GM19025 (cell line): ENCODE results near the gene TRAPPC5.

Source experiments
- ATAC-seq: cut with Tn5 transposase; IDR thresholded peaks from one replicate; pipeline ENCODE4 v1.9.1; 2021; ENCODE audit warnings: mild to moderate bottlenecking, low read depth, moderate library complexity; ENCODE audit not compliant: unreplicated experiment

TRAPPC5 gene

GRCh38 chr19:7645656-7646425 is 34.8 kb upstream of the TRAPPC5 start:
- ATAC-seq, result no peak

- no peak for ATAC-seq
Measured at GRCh38 chr19:7646426-7646700, 34.3 kb upstream of the TRAPPC5 start.

DNA sequence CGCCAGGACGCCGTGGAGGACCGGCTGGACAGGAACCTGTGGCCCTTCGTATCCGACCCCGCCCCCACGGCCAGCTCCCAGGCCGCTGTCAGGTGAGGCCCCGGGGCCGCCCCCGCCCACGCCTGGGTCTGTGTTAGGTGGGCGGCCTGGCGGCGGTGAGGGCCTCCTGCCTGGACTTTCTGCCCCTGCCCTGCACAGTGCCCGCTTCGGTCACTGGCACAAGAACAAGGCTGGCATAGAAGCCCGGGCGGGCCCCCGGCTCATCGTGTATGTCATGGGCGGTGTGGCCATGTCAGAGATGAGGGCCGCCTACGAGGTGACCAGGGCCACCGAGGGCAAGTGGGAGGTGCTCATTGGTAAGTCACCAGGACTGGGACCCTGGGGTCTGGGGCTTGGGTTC is 33.5 kb upstream of the TRAPPC5 start:
- ATAC-seq, result no peak

DNA sequence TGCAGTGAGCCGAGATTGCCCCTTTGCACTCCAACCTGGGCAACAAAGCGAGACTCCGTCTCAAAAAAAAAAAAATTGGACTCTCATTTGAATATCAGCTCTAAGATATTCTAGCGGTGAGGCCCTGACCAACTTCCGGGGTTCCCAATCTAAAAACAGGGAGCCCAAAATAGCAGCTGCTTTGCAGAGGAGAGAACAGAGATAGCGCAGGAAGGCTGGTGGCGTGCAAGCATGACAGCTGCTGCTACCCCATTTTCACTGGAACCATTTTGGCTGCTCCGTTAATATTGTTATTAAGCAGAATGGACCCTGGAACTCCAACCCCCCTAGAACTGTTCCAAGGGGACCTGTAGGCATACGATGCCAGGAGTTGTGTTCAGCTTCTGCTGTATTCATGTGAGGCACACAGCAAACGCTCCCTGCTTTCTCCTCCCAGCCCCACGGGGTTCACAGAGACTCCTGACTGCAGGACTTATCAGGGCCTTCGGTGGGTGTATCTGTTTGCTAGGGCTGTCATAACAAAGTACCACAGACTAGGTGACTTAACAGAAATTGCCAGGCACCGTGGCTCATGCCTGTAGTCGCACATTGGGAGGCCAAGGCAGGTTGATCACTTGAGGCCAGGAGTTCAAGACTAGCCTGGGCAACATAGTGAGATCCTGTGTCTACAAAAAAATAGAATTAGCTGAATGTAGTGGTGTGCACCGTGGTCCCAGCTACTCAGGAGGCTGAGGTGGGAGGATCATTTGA is 32.2 kb upstream of the TRAPPC5 start:
- ATAC-seq, result no peak

GRCh38 chr19:7650148-7650547 is 30.5 kb upstream of the TRAPPC5 start:
- ATAC-seq, result no peak

DNA sequence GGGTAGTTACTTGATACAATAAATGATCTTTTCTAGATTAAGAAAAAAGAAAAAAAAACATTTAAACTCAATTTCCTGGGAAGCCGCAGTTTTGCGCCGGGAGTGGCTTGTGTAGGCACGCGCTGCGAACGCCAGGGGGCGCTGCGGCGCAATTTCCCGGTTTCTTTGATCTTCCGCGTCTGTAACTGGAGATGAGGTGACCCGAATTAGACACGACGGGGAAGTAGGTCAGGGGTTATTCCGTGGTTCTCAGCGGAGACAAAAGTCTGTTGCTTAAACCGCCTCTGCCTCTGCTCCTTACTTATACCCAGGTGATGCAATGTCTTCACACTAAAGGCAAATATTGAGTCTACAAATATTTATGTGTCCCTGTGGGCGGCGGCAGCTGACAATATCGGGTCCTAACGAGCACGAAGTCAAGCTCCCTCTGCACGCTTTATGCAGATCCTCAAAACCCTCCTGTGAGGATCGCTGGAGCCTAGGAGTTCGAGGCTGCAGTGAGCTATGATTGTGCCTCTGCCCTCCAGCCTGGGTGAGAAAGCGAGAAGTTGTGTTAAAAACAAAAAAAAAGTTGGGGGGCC is 28.5 kb upstream of the TRAPPC5 start:
- ATAC-seq, result no peak

GRCh38 chr19:7654401-7654800 is 26.2 kb upstream of the TRAPPC5 start:
- ATAC-seq, result no peak

DNA sequence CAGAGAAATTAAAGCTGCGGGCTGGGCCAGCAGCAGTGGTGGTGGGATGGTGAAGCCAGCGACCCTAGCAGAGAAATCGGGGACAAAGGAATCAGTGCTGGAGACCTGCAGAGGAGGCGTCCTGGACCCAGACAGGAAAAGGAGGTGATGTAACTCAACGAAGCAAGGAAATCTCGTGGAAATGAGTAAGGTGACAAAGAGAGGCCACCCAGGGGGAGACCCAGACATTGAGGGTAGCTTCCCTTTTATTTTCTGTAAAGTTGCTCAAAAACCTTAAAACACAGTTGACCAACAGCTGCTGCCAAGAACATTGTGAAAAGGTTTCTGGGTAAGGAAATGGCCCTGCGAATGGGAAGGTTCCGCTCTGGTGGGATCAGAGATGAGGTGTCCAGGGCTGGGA is 25.1 kb upstream of the TRAPPC5 start:
- no peak for ATAC-seq

DNA sequence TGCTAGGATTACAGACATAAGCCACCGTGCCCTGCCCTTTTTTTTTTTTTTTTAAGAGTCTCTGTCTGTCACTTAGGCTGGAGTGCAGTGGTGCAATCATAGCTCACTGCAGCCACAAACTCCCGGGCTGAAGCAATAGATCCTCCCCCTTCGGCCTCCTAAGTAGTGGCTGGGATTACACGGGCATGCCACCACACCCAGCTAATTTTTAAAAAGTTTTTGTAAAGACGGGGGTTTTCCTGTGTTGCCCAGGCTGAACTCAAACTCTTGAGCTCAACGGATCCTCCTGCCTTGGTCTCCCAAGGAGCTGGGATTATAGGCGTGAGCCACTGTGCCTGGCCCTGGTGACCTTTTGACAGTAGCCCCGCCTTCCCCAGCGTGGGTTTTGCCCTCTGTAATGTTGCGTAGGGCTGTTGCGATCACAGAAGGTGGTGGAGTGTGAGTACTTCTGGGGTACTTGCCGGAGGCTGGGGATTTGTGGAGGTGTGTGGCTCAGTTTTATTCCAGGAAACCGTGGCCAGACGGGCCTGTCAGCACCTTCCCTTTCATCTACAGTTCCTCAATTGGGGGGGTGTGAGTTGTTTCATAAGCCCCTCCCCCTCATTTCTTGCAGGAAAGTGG is 23.4 kb upstream of the TRAPPC5 start:
- ATAC-seq, result no peak

DNA sequence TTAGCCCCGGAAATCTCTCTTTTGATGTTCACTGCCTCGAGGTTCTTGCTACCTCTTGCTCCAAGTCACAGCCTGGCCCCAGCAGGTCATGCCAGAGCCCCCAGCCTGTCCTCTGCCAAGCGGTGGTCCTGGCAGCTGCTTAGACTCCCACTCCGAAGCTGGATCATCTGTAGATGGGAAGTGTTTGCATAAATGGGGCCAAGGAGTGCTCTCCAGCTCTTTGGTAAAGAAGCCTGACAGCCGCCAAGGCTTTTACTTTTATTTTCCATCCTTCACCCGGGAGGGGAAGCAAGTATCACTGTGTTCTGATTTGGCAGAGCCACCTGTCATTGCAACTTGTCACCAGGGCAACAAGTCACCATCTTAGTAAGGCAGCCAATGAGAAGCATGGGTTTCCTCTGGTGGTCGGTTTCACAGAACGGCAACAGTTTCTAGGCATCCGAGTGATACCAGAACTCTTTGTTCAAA is 22.4 kb upstream of the TRAPPC5 start:
- peak; percentile 64 for ATAC-seq

GRCh38 chr19:7661744-7662538 is 18.7 kb upstream of the TRAPPC5 start:
- no peak for ATAC-seq

GRCh38 chr19:7662657-7663056 is 18.0 kb upstream of the TRAPPC5 start:
- no peak for ATAC-seq

- ATAC-seq, result no peak
Measured at GRCh38 chr19:7663706-7664105, 16.9 kb upstream of the TRAPPC5 start.

- no peak for ATAC-seq
Measured at GRCh38 chr19:7665076-7665475, 15.6 kb upstream of the TRAPPC5 start.

DNA sequence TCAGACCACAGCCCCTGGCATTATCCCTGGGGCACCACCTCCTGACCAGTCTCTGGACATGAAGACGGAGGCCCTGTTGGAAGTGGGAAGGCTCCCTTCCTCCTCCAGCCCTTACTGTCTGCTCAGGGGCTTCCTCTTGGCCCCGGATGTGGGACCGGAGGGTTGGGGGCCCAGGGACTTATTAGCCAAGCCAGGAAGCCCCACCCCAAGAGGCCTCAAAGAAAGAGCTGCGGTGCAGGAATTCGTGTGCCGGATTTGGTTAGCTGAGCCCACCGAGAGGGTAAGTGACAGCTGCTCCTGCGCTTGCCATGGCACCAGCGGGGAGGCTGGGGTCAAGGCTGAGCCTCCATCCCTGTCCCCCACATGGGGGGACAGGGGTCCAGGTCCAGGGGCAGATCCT is 11.8 kb upstream of the TRAPPC5 start, which contains the start of gene RETN:
Gene RETN, plus strand, starts transcription at position 208 of the 400 bp plus-strand sequence. CDS start 278 bp downstream, outside the sequence.
- no peak for ATAC-seq

GRCh38 chr19:7669641-7670040 is 11.0 kb upstream of the TRAPPC5 start:
- no peak for ATAC-seq

DNA sequence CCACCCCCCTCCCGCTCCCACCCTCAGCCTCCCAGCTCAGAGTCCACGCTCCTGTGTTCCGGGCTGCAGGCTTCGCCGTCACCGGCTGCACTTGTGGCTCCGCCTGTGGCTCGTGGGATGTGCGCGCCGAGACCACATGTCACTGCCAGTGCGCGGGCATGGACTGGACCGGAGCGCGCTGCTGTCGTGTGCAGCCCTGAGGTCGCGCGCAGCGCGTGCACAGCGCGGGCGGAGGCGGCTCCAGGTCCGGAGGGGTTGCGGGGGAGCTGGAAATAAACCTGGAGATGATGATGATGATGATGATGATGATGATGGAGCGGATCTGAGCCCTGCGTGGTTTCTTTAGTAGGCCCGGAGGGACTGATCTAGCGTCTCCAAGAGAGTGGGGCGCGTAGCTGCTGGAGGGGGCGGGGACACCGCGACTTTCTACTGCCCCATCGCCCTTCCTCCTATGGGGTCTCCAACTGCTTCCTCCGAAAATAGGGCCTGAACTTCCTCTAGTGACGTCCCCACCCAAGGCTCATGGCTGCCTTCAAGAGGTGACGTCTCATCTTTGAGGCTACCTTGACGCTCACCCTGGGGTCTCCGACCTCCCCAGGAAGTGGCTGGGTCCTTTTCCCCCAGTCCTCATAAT is 10.4 kb upstream of the TRAPPC5 start:
- ATAC-seq, result no peak

GRCh38 chr19:7670790-7671189 is 9.8 kb upstream of the TRAPPC5 start:
- ATAC-seq, result no peak

GRCh38 chr19:7672522-7672921 is 8.1 kb upstream of the TRAPPC5 start:
- ATAC-seq, result no peak
